Activated CD4-positive, alpha-beta T cell treated with anti-CD3 and anti-CD28 coated beads, Interleukin-2, amount 50 U/mL, for 1 hour (primary cell): ENCODE data around the gene HOXD9.

ENCODE experiments used
- DNase-seq: peaks from one replicate; pipeline ENCODE4 v3.0.0-alpha.2; 2020

HOXD9 gene

GRCh38 chr2:176111846-176112374 lies 10.6 kb upstream of the HOXD9 start:
- DNase-seq: no peak

GRCh38 chr2:176112375-176113302 lies 9.9 kb upstream of the HOXD9 start:
- no peak for DNase-seq

- no peak for DNase-seq
Measured at GRCh38 chr2:176114120-176114929, 8.2 kb upstream of the HOXD9 start.

- DNase-seq: no peak
Measured at GRCh38 chr2:176114930-176115625, 7.4 kb upstream of the HOXD9 start.

- DNase-seq: no peak
Measured at GRCh38 chr2:176115883-176116813, 6.4 kb upstream of the HOXD9 start, which contains the start of gene HOXD10. TSS of gene HOXD10 (plus strand) at chr2:176116778. CDS start at chr2:176116834, 56 bp downstream.

- no peak for DNase-seq
Measured at GRCh38 chr2:176117162-176117822, 5.2 kb upstream of the HOXD9 start.

- DNase-seq: no peak
Measured at GRCh38 chr2:176117823-176118371, 4.6 kb upstream of the HOXD9 start.

GRCh38 chr2:176118601-176119339 lies 3.7 kb upstream of the HOXD9 start:
- DNase-seq: no peak

- no peak for DNase-seq
Measured at GRCh38 chr2:176120364-176121189, 1.9 kb upstream of the HOXD9 start.

GRCh38 chr2:176121190-176122051 lies 1.1 kb upstream of the HOXD9 start:
- DNase-seq: no peak

GRCh38 chr2:176122052-176122682 lies 352 bp upstream of the HOXD9 start:
- no peak for DNase-seq

GRCh38 chr2:176123411-176124109 lies 1.0 kb downstream of the HOXD9 start:
- DNase-seq: no peak

GRCh38 chr2:176124110-176124946 lies 1.8 kb downstream of the HOXD9 start:
- no peak for DNase-seq

- no peak for DNase-seq
Measured at GRCh38 chr2:176124947-176125771, 2.6 kb downstream of the HOXD9 start.

- no peak for DNase-seq
Measured at GRCh38 chr2:176125772-176126054, 3.2 kb downstream of the HOXD9 start.
